ENCODE data around the gene WDR26.

- TF ChIP-seq EZH2 (IDR thresholded peaks at IDR 0.05; ENCODE audit: insufficient read depth, poor library complexity, severe bottlenecking) = no peak
- no peak for TF ChIP-seq EZH2phosphoT487 (IDR thresholded peaks at IDR 0.05; ENCODE audit: insufficient read depth, low read depth)
These were observed 96.3 kb downstream of the WDR26 start for GRCh38 chr1:224338150-224338838.
